Fibroblast of lung (primary cell): ENCODE results near the gene ZFHX2.

ENCODE experiments used
- EZH2 ChIP-seq: IDR thresholded peaks from 2 replicates; pipeline ENCODE4 v1.5.1; 2012; ENCODE audit warnings: low read length, control low read depth, mild to moderate bottlenecking; ENCODE audit errors: missing control alignments
- TF ChIP-seq, protein P1 (sequence below), 2 donors: IDR thresholded peaks in 1 of 2; conservative IDR thresholded peaks in 1 of 2; 1 replicate in 1 of 2; 2 replicates in 1 of 2; pipeline ENCODE4 v1.5.1; 2011 to 2012; ENCODE audit warnings: low read length in 2 of 2, control low read depth in 1 of 2, inconsistent platforms in 1 of 2, low read depth in 1 of 2, mild to moderate bottlenecking in 1 of 2

DNA sequence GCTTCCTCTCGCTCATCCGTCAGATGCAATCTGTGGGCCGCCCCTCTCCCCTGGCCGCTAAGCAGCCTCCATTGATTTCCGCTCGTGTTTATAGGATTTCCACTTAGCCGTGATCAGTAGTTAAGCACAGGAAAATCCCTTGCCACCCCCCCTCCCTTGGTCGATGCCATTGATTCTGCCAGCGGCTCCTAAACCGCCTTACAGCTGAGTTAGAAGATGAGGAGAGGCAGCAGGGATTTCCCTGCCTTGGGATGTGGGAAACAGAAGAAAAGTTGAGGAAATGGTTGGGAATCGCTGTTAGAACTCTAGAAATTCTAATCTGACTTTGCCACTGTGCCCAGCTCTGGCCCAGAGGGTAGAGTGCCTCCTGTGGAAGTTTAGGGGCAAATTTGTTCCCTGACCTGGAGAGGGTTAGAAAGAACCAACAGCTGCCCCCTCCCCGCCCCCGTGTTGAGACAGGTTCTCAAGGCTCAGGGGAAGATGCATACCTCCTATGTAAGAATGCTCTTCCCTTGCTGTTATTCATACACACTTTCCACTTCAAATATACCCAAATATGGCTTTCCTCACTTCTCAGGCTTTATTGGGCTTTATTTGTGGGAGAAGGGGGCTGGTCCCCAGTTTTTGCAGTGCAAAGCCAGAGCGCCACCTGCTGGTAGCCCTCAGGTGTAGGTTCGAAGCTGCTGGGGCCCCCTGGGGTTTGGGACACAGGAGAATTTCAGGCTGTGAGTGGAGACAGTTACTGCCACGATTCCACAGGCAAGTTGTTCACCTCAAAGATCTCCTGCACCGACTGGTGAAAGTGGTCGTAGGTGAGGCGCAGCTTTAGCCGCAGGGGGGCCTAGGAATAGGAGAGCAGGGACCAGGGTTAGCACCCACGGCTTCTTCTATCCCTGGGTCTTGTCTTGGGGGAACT is 7.7 kb upstream of the ZFHX2 start:
- TF ChIP-seq, protein P1, sequence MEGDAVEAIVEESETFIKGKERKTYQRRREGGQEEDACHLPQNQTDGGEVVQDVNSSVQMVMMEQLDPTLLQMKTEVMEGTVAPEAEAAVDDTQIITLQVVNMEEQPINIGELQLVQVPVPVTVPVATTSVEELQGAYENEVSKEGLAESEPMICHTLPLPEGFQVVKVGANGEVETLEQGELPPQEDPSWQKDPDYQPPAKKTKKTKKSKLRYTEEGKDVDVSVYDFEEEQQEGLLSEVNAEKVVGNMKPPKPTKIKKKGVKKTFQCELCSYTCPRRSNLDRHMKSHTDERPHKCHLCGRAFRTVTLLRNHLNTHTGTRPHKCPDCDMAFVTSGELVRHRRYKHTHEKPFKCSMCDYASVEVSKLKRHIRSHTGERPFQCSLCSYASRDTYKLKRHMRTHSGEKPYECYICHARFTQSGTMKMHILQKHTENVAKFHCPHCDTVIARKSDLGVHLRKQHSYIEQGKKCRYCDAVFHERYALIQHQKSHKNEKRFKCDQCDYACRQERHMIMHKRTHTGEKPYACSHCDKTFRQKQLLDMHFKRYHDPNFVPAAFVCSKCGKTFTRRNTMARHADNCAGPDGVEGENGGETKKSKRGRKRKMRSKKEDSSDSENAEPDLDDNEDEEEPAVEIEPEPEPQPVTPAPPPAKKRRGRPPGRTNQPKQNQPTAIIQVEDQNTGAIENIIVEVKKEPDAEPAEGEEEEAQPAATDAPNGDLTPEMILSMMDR (conservative IDR thresholded peaks at IDR 0.05 in 1 of 2, IDR thresholded peaks at IDR 0.05 in 1 of 2; ENCODE audit: low read depth in 1 of 2, low read length in 2 of 2) = peak; percentile 88 to 93
- no peak for TF ChIP-seq EZH2
